HG03175 (cell line): Measurements from ENCODE around the gene GOLT1A.

Experiments
- ATAC-seq: cut with Tn5 transposase; IDR thresholded peaks from one replicate; pipeline ENCODE4 v1.9.1; 2021; ENCODE audit warnings: mild to moderate bottlenecking, moderate library complexity; ENCODE audit not compliant: unreplicated experiment

The GOLT1A gene

DNA sequence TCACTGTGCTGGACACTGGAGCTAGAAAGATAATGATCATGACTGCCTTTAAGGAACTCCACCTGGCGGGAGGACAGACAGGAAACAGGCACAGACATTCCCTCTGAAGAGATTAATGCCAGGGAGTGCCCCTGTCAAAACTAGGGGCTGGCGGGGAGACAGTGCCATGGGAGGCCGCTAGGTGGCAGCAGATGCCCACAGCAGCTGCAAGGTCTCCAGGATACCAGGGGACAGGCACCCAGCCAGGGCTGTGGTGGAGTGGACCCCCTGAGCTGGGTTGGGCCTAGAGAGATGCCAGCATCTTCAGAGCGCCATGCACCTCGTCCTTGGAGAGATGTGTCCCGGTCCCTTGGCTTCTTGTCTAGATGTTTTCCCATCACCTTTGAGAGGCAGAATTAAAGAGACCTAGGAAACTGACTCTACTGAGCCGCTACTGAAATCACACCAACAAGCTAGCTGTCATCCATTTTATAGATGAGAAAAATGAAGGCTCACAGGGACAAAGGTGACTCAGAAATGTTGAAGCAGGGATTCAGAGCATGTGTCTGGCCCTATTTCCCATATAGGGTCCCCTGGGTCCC lies 51.2 kb downstream of the GOLT1A start:
- no peak for ATAC-seq

DNA sequence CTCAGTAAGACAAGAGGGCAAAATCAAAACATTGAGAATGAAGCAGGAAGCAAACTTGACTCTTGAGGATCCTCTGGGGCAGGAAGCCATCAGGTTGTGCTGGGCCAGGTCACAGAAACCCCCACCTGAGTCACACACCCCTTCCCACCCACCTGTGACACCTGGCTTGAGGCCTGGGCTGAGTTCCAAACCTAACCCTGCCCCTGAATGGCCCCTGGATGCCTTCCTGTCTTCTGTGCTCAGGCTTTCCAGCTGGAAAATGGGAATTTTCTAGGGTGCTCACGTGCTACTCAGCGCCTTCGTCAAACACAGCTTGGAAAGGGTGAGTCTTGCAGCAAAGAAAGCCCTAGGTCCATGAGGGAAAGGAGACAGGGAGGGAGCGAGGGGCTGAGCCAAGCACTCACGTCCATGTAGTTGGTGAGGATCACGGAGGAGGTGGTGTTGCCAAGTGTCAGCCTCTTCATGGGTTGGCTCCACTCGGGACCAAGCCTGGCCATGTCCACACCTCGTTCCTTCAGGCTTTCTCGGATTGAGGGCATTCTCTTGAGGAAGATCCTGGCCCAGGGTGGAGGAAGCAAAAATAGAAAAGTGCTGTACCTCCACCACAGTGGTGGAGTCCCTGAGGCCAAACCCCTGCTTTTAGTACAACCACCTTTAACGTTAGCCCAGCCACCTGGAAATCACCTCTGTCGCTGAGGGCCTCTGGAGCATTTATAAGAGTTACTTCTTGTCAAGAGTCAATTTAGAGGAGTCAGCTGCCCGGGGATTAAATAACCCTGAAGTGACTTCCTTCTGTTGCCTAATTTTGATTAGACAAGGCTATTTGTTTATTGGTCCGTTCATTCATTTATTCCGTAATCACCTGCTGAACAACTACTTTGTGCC lies 51.9 kb downstream of the GOLT1A start:
- ATAC-seq = no peak

DNA sequence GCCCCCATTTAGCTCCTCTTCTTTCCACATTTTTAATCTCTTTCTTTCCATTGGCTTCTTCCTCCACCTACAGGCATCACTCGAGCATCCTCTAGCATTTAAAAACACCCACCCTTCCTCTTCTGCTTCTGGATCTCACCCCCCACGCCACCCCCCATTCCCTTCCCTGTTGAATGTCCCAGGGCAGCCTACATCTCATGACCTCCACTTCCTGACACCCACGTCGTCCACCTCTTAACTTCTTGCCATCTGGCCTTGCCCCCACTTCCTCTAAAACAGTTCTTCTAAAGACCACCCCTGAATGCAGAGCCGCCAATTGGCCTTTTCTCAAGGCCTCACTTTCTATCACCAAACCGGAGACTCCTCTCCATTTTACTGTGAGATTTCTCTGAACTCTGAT lies 55.8 kb downstream of the GOLT1A start:
- no peak for ATAC-seq

DNA sequence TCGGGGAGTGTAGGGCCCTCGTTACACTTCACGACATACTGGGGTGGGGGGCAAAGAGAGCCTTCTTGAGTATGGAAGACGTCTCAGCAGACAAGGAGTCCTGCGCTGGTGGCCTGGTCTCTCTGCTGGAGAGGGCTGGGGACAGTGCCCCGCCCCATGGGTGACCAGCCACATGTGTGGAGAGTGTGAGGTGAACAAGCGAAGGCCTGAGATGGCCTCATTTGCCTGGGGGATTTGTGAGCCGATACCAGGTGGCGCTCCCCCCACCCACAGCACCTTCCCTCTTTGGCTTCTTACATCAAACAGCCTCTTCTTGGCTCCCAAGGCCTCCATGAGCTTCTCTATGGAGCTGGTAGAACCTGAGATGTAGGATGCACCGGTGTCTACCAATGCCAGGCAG lies 57.9 kb downstream of the GOLT1A start:
- no peak for ATAC-seq

DNA sequence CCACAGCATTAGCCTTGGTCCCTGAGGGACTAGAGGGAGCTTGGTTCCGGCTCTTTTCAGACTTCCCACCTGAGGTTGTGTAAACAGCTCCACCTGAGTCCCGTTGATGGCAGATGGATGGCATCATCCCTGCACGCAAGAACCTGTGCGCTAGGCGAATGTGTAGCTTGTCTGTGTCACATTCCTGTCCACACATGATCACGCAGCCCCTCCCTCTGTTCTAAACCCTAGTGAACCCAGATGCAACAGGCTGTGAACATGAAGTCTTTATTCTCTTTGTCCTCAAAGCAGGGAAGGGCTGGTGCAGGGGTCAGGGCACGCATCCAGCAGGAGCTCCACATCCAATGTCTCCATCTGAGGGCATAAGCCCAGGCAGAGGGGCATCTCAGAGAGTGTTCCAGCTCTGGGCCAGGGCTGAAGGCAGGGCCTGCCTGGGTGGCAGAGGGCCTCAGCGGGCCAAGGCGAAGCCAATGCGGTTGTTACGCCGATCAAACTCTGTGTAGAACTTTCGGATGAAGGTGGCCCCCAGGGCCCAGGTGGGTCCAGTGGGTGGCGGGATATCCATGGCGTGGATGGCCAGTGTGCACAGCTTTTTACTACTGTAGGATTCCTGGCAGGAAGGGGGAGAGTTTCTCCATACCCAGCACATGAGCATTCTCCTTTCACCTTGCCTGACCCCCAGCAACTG lies 59.1 kb downstream of the GOLT1A start:
- ATAC-seq = no peak

DNA sequence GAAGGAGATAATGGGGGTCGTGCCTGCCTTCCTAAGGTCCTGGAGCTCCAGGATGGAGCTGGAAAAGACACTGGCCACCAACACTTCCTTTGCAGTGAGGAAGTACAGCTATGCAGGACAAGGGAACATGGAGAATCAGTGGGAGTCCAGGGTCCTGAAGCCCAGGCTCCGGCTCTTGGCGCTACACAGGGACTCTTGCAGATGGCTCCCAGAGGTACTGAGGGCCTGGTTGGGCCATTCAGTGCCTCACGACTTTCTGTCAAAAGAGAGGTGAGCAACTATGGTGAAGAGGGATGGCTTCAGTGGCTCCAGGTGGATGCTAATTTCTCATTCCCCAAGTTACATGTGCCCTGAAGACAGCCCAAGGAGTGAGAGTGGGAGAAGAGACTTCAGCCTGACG lies 60.1 kb downstream of the GOLT1A start:
- no peak for ATAC-seq

DNA sequence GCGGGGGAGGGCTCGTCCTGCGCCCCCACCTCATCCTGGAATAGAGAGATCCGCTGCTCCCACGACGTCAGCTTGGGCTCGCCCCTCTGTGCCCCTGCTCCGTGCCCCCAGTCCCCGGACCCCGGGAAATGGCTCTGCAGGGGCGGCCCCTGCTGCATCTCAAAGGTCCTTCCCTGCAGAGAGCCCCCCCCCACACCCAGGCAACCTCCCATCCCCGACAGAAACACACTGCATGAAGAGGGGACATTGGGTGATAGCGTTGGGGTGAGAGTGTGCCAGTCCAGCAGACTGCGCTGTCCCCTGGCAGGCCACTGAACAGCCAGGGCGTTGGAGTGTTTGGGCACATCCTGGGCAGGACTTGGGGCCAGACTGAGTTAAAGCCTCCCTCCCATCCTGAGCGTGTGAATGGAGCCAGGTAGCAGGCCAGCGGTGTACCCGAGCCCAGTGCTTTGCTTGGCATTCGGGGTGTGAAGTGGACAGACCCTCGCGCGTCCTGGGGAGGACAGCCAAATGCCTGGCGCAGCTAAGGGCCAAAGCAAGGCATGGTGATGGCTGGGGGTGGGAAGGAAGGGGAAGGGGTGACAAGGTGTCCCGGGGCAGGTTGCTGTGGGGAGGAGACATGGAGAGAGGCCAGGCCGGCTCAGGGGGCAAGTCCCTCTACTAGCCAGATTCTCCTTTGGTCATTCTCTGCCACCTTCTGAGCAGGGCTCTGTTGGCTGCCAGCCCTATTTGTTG lies 61.3 kb downstream of the GOLT1A start:
- ATAC-seq = no peak

DNA sequence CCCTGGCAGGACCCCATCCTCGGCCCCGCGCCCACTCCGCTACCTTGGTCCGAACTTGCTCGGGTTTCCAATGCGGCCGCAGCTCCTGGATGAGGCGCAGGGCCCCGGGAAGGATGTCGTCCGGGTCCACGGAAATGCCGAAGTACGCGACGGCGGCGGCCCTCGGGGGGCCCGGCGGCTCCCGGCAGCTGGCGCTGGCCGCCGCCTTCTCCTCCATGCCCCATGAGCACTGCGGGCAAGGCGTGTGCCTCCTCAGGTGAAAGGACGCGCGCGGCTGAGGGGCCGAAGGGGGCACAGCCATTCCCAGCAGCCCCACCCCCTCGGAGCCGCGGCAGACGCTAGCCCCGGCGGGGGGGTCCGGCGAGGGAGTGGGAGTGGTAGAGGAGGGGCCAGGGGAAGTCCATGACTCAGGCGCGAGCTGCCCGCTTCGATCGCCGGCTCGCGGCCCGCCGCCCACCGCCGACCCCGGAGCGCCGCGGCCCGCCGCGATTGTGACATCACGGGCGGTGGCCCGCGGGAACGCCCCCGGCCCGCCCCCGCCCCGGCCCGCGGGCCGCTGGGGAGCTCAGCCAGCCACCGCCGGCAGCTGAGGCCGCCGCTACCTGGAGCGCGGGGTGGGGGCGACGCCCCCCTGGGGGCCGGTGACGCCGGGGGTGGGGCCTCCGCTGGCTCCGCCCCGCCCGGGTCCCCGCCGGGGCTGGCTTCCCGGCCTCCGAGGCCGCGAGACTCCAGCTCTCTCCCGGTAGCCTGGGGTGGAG lies 62.1 kb downstream of the GOLT1A start, which contains the start of gene ETNK2:
ETNK2 (minus strand) TSS at position 493 of the 758 bp plus-strand sequence; CDS start at position 301, 192 bp downstream.
- ATAC-seq = no peak

DNA sequence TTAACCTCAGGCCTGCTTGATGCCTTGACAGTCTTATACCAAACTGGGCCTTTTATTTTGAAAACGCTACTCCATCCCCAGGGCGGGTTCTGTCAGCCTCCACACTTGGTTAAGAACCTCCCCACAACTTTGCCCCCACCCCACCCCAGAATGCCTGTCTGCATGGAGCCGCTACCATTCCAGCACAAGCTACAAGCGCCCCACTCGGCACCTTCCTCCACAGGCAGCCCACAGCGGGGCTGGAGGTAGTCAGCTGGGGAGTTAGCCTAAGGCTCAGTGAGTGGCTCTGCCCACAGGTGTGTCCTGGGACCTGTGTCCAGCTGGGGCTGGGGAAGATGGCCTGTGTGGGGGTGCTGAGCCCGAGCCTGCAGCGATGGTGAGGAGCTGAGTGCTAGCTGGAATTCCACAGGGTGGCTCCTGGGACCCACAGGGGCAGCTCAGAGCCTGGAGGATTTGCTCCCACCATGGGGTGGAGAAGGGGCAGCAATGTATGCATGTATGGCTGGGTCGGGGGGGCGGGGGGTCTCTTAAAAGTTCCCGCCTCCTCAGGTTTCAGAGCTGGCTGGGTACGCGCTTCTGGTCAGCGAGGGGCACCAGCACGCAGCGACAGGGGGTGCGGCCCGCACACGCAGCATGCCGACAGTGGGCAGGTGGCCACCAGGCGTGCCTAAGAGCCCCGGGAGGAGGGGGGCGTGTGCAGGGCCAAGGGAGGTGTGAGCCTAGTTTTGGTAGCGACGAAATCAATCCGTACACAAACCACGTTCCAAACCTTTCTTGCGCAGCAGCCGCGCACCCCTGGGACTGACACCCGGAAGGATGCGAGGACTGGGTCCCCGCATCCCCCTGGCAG lies 62.9 kb downstream of the GOLT1A start:
- ATAC-seq = no peak

DNA sequence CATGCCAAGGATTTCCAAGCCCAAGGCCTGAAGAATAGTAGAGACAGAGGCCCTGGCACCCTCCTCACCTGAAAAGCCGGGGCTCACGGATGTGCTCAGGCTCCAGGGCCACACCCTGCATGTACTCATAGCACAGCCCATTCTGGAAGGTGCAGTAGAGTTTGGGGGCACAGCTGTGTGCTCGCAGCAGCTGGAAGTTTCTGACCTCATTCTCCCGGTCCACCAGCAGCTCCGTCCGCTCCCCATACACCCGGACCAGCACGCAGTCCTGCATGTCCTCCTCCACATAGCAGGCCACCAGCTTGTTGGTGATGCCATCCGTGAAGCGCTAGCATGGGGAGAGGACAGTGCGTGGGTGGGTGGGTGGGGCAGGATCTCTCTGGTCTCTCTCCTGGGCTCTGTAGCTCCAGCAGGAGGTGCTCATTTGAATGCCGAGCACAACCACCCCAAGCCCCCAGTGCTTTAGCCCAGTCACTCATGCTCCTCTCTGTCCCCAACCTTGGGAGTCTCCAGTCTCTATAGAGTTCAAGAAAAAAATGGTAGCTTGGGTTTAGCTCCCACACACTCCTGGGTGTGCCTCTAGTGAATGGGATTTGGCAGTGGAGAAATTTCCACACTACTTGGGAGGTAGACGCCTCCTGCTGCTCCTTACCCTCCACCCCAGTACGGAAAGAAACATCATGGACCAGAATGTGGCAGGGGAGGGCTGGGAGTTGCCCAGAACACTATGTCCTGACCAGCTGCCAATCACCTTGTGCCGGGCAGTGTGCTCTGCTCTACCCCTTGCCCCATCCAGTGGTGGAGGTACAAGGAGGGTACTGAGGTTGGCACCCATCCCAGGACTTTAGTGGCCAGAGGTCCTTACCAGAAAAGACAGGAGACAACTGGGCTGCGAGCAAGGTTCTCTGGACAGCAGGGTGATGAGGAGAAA lies 63.9 kb downstream of the GOLT1A start:
- ATAC-seq = no peak

DNA sequence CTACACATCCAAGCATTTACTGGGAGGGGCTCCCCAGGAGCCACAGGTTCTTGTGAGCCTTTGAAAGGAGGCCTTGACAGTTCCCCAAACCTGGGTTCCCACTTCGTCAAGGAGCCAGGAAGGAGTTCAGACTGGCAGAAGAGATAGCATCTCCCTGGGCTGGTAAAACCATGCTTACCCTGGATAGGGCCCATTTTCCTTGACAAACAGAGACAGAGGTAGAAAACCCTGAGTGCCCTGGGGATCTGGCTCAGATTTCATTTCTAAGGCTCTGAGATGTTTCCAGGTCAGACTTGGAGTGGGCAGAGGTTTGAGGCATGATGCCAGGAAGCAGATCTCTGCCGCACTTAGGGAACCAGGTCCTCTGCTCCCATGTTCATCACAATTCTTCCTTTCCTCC lies 64.7 kb downstream of the GOLT1A start:
- no peak for ATAC-seq
